A549 (cell line): ENCODE data around the gene HAUS8.
"Not testable (repeated sequence)": the region's sequence is repeated elsewhere in the genome, so short reads cannot be mapped to it uniquely, and the experiment has no call there.

Experiments used
- CBX8 ChIP-seq: fragments of 200-600 bp; sonication (generic); IDR thresholded peaks from 2 replicates; pipeline ENCODE4 v1.6.1; 2016
- CTCF ChIP-seq: fragments of >200 bp; sonication (Bioruptor Twin); formaldehyde crosslinking; IDR thresholded peaks from 3 replicates; pipeline ENCODE4 v1.5.1; 2016
- EP300 ChIP-seq, 2 experiments: fragments of >200 bp; sonication (Bioruptor Twin); formaldehyde crosslinking; IDR thresholded peaks; 2 replicates in 1 of 2; 3 replicates in 1 of 2; pipeline ENCODE4 v1.6.1; 2016 to 2017
- KDM5A ChIP-seq: fragments of 200-600 bp; sonication (generic); IDR thresholded peaks from 2 replicates; pipeline ENCODE4 v1.6.1; 2016; ENCODE audit warnings: antibody characterized with exemption, mild to moderate bottlenecking
- POLR2A ChIP-seq: IDR thresholded peaks from 2 replicates; pipeline ENCODE4 v1.6.1; 2012; ENCODE audit warnings: mild to moderate bottlenecking, low read length
- RAD21 ChIP-seq, 2 experiments: fragments of >200 bp in 1 of 2; sonication (Bioruptor Twin) in 1 of 2; formaldehyde crosslinking in 1 of 2; IDR thresholded peaks in 1 of 2; conservative IDR thresholded peaks in 1 of 2; 2 replicates in 1 of 2; 3 replicates in 1 of 2; pipeline ENCODE4 v1.6.1; 2012 to 2018; ENCODE audit warnings: inconsistent platforms in 1 of 2
- RFX5 ChIP-seq: fragments of 450-650 bp; IDR thresholded peaks from 2 replicates; pipeline ENCODE4 v1.7.1; 2014; ENCODE audit warnings: antibody characterized with exemption, mild to moderate bottlenecking, moderate library complexity
- SREBF2 ChIP-seq: fragments of 450-650 bp; IDR thresholded peaks from 2 replicates; pipeline ENCODE4 v1.6.1; 2014; ENCODE audit warnings: mild to moderate bottlenecking, moderate library complexity
- ZFP36 ChIP-seq: fragments of 450-650 bp; IDR thresholded peaks from 2 replicates; pipeline ENCODE4 v1.6.1; 2014; ENCODE audit warnings: borderline replicate concordance; ENCODE audit not compliant: partially characterized antibody
- TF ChIP-seq, protein P1 (sequence below): fragments of 200-600 bp; sonication (generic); IDR thresholded peaks from 2 replicates; pipeline ENCODE4 v1.6.1; 2016; ENCODE audit warnings: antibody characterized with exemption, mild to moderate bottlenecking, moderate library complexity
- TF ChIP-seq, protein P2 (sequence below): fragments of 150-350 bp; IDR thresholded peaks from 2 replicates; pipeline ENCODE4 v1.6.1; 2014; ENCODE audit warnings: low read depth, mild to moderate bottlenecking, low read length

- TF ChIP-seq CTCF; RAD21 (conservative IDR thresholded peaks at IDR 0.05 in 1 of 2, IDR thresholded peaks at IDR 0.05 in 1 of 2); EP300 (IDR thresholded peaks at IDR 0.05); POLR2A; RFX5; CBX8; SREBF2; KDM5A: not testable (repeated sequence)
- peak; percentile 73 for TF ChIP-seq ZFP36
- TF ChIP-seq, protein P1, sequence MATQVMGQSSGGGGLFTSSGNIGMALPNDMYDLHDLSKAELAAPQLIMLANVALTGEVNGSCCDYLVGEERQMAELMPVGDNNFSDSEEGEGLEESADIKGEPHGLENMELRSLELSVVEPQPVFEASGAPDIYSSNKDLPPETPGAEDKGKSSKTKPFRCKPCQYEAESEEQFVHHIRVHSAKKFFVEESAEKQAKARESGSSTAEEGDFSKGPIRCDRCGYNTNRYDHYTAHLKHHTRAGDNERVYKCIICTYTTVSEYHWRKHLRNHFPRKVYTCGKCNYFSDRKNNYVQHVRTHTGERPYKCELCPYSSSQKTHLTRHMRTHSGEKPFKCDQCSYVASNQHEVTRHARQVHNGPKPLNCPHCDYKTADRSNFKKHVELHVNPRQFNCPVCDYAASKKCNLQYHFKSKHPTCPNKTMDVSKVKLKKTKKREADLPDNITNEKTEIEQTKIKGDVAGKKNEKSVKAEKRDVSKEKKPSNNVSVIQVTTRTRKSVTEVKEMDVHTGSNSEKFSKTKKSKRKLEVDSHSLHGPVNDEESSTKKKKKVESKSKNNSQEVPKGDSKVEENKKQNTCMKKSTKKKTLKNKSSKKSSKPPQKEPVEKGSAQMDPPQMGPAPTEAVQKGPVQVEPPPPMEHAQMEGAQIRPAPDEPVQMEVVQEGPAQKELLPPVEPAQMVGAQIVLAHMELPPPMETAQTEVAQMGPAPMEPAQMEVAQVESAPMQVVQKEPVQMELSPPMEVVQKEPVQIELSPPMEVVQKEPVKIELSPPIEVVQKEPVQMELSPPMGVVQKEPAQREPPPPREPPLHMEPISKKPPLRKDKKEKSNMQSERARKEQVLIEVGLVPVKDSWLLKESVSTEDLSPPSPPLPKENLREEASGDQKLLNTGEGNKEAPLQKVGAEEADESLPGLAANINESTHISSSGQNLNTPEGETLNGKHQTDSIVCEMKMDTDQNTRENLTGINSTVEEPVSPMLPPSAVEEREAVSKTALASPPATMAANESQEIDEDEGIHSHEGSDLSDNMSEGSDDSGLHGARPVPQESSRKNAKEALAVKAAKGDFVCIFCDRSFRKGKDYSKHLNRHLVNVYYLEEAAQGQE, result not testable (repeated sequence)
- TF ChIP-seq, protein P2, sequence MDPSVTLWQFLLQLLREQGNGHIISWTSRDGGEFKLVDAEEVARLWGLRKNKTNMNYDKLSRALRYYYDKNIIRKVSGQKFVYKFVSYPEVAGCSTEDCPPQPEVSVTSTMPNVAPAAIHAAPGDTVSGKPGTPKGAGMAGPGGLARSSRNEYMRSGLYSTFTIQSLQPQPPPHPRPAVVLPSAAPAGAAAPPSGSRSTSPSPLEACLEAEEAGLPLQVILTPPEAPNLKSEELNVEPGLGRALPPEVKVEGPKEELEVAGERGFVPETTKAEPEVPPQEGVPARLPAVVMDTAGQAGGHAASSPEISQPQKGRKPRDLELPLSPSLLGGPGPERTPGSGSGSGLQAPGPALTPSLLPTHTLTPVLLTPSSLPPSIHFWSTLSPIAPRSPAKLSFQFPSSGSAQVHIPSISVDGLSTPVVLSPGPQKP, result not testable (repeated sequence)
Observed at GRCh38 chr19:17014212-17014861, 60.9 kb downstream of the HAUS8 start.
